ENCODE measurements around the gene NBEAL2. TPM values are rescaled to one million over a fixed set of nuclear protein-coding genes. Genes with fewer than 3 reads are reported as not detected.

NBEAL2 gene
- total and polyA plus RNA-seq, 10 of the 15 experiments (the other 5 are each of a cell fraction or from before 2014, with no cell fraction given): 0.07 to 127 (median 29.4) TPM

- TF ChIP-seq NFXL1 (IDR thresholded peaks at IDR 0.05; ENCODE audit: borderline replicate concordance) (no peak), SMAD1 (IDR thresholded peaks at IDR 0.05; ENCODE audit: low read depth, partially characterized antibody) (no peak), BCL3 (IDR thresholded peaks at IDR 0.05; ENCODE audit: borderline replicate concordance, insufficient read depth, low read depth, low read length, poor library complexity, severe bottlenecking) (no peak)
Observed at GRCh38 chr3:46934072-46934471, 45.4 kb upstream of the NBEAL2 start (continued).

- no peak overlapping the region for H3K9ac ChIP-seq (ENCODE audit: control insufficient read depth, insufficient read depth, low read length)
- DNase-seq (ENCODE audit: low read depth, low spot score) (no peak), FAIRE-seq (no peak), ATAC-seq (no peak)
- H2AFZ ChIP-seq (ENCODE audit: control insufficient read depth, low read depth, low read length): no peak overlapping the region
- peaks cover 3% of the 10 kb centered on the region; the same call in 2 of the 3 replicates for H3K9me3 ChIP-seq (replicated peaks; ENCODE audit: control insufficient read depth, insufficient read depth, low read length)
- no TSS peak for BruUV-seq (replicated peaks)
- H3K27ac ChIP-seq (ENCODE audit: control insufficient read depth, insufficient read depth): peak overlapping the region; percentile 8; the same call in 1 of the 2 replicates
- 97% methylated on average over 8 of the region's 8 CpGs for WGBS (ENCODE audit: insufficient coverage, insufficient replicate concordance, low lambda C conversion rate, missing lambda C conversion rate)
- no peaks in the 10 kb centered on the region for H4K20me1 ChIP-seq (ENCODE audit: control insufficient read depth, insufficient read depth)
- CTCF ChIA-PET: interaction anchor here (0.6 to 7.2 kb wide), 8 partner anchors 9 to 89 kb away, joined by 3 to 27 read pairs (median 4); no protein-coding TSS in a partner anchor
- no peak overlapping the region for H3K4me2 ChIP-seq (ENCODE audit: control insufficient read depth, insufficient read depth)
- RAD21 ChIA-PET (ENCODE audit: unreplicated experiment): interaction anchor here (0.7 to 5.3 kb wide), 7 partner anchors 10 to 47 kb away, joined by 3 to 48 read pairs (median 4); no protein-coding TSS in a partner anchor
- H3K4me3 ChIP-seq: no peak overlapping the region
- peaks cover 33 to 55% of the 10 kb centered on the region in 2 experiments for H3K36me3 ChIP-seq (ENCODE audit: control insufficient read depth in 2 of 2, insufficient read depth in 2 of 2, low read length in 1 of 2)
- H3K79me2 ChIP-seq (ENCODE audit: control insufficient read depth, insufficient read depth, low read length): peaks cover 75% of the 10 kb centered on the region
- SMC1A ChIA-PET (ENCODE audit: uncharacterized antibody, unreplicated experiment): interaction anchor here (0.9 to 17.5 kb wide), 10 partner anchors 7 to 44 kb away, joined by 3 to 298 read pairs (median 6); partner anchors contain the start of genes CCDC12 and NBEAL2
- in situ Hi-C loops (cut with MboI) (no loop called here), intact Hi-C loops (cut with micrococcal nuclease; ENCODE audit: unreplicated experiment) (no loop called here)
- POLR2A ChIA-PET: interaction anchor here (0.7 to 12.6 kb wide), 6 partner anchors 8 to 45 kb away, joined by 3 to 163 read pairs (median 5); partner anchors contain the start of gene NBEAL2
- no peaks in the 10 kb centered on the region for H3K27me3 ChIP-seq (replicated peaks in 1 of 2; ENCODE audit: control insufficient read depth in 2 of 2, insufficient read depth in 2 of 2, low read length in 1 of 2)
- peaks cover 55% of the 10 kb centered on the region for H3K4me1 ChIP-seq (ENCODE audit: control insufficient read depth, insufficient read depth, low read length)
- TF ChIP-seq CHD1 (IDR thresholded peaks at IDR 0.05; ENCODE audit: low read depth, low read length) (no peak), SREBF1 (IDR thresholded peaks at IDR 0.05; ENCODE audit: low read length) (no peak), NFXL1 (IDR thresholded peaks at IDR 0.05; ENCODE audit: borderline replicate concordance) (no peak), HDAC6 (IDR thresholded peaks at IDR 0.05; ENCODE audit: unreplicated experiment) (no peak), SMAD5 (IDR thresholded peaks at IDR 0.05; ENCODE audit: low read depth) (no peak), IKZF1 (conservative IDR thresholded peaks at IDR 0.05) (no peak), CBFB (IDR thresholded peaks at IDR 0.05; ENCODE audit: low read depth) (no peak), CREB1 (IDR thresholded peaks at IDR 0.05; ENCODE audit: low read depth) (no peak), SMARCA5 (IDR thresholded peaks at IDR 0.05) (no peak), HCFC1 (IDR thresholded peaks at IDR 0.05; ENCODE audit: low read length) (no peak), SUZ12 (IDR thresholded peaks at IDR 0.05; ENCODE audit: unreplicated experiment) (no peak), EP300 (IDR thresholded peaks at IDR 0.05; ENCODE audit: borderline replicate concordance in 1 of 2, control insufficient read depth in 1 of 2, low read depth in 2 of 2, low read length in 2 of 2) (no peak), GATAD2B (conservative IDR thresholded peaks at IDR 0.05; ENCODE audit: low read depth) (no peak), PBX3 (IDR thresholded peaks at IDR 0.05; ENCODE audit: insufficient replicate concordance, low read depth, low read length) (no peak), RAD51 (IDR thresholded peaks at IDR 0.05) (no peak)
Observed at GRCh38 chr3:46934498-46935167, 44.8 kb upstream of the NBEAL2 start.

Data from GM12878 (cell line).